ENCODE results near the gene STRADA. TPM values are rescaled to one million over a fixed set of nuclear protein-coding genes. Genes with fewer than 3 reads are reported as not detected.

The STRADA gene
- total RNA-seq (2014; rRNA removed; shearing (Covaris generic)) = 18.5 and 19.9 TPM in 2 replicates

- DNase-seq (ENCODE audit: low spot score) = peak; percentile 97
These were observed at the start of gene STRADA for GRCh38 chr17:63741408-63742173. Gene STRADA (minus strand): TSS chr17:63741799. CDS start chr17:63728369, 13,430 bp downstream.

- DNase-seq (ENCODE audit: low spot score) = no peak
These were observed 48.5 kb upstream of the STRADA start for GRCh38 chr17:63790057-63790456.

- no peak for DNase-seq (ENCODE audit: low spot score)
These were observed 45.5 kb upstream of the STRADA start for GRCh38 chr17:63786971-63787711.

GRCh38 chr17:63786117-63786516, 44.5 kb upstream of the STRADA start:
- DNase-seq (ENCODE audit: low spot score) = no peak

- DNase-seq (ENCODE audit: low spot score) = no peak
These were observed 44.0 kb upstream of the STRADA start for GRCh38 chr17:63785556-63785955.

GRCh38 chr17:63783522-63783921, 41.9 kb upstream of the STRADA start:
- no peak for DNase-seq (ENCODE audit: low spot score)

- no peak for DNase-seq (ENCODE audit: low spot score)
These were observed 39.3 kb upstream of the STRADA start for GRCh38 chr17:63780928-63781327.

- DNase-seq (ENCODE audit: low spot score) = peak; percentile 19
These were observed 38.9 kb upstream of the STRADA start for GRCh38 chr17:63780507-63780906.

GRCh38 chr17:63775420-63775819, 33.8 kb upstream of the STRADA start:
- no peak for DNase-seq (ENCODE audit: low spot score)

GRCh38 chr17:63774969-63775265, 33.3 kb upstream of the STRADA start:
- no peak for DNase-seq (ENCODE audit: low spot score)

- DNase-seq (ENCODE audit: low spot score) = peak; percentile 31
These were observed 32.8 kb upstream of the STRADA start, which contains the start of gene DDX42 for GRCh38 chr17:63774141-63774968. Gene DDX42 (plus strand): TSS chr17:63774170. CDS start chr17:63787050, 12,880 bp downstream.

- DNase-seq (ENCODE audit: low spot score) = peak; percentile 100
These were observed 31.9 kb upstream of the STRADA start, which contains the start of gene CCDC47 for GRCh38 chr17:63773272-63774140. Gene CCDC47 (minus strand): TSS chr17:63773597. CDS start chr17:63766175, 7,422 bp downstream.

GRCh38 chr17:63772801-63773271, 31.2 kb upstream of the STRADA start:
- no peak for DNase-seq (ENCODE audit: low spot score)

- no peak for DNase-seq (ENCODE audit: low spot score)
These were observed 26.8 kb upstream of the STRADA start for GRCh38 chr17:63768433-63768832.

GRCh38 chr17:63766754-63767153, 25.2 kb upstream of the STRADA start:
- no peak for DNase-seq (ENCODE audit: low spot score)

GRCh38 chr17:63764716-63765115, 23.1 kb upstream of the STRADA start:
- DNase-seq (ENCODE audit: low spot score) = no peak

GRCh38 chr17:63762161-63763078, 20.8 kb upstream of the STRADA start:
- no peak for DNase-seq (ENCODE audit: low spot score)

GRCh38 chr17:63760771-63761539, 19.4 kb upstream of the STRADA start:
- peak; percentile 46 for DNase-seq (ENCODE audit: low spot score)

GRCh38 chr17:63758428-63758827, 16.8 kb upstream of the STRADA start:
- DNase-seq (ENCODE audit: low spot score) = no peak

All from H4 (cell line).